Calu3 (cell line): Measurements from ENCODE around the gene CACNA2D4. TPM values are rescaled to one million over a fixed set of nuclear protein-coding genes. Genes with fewer than 3 reads are reported as not detected.

Source experiments
- BruUV-seq: library from RNA; stranded (reverse); fragments of 400-500 nt; replicated peaks from 2 replicates; lab custom pipeline; 2021; lab: Mats Ljungman, UMichigan
- CTCF ChIA-PET: fragments of 300-600 bp; sonication (Branson Sonifier 250); formaldehyde crosslinking; loops from one replicate; lab custom pipeline; 2022; ENCODE audit warnings: antibody characterized with exemption; lab: Charles Lee
- DNase-seq: peaks from one replicate; pipeline ENCODE4 v3.0.0; 2022
- H3K27ac Mint-ChIP-seq: one replicate; pipeline ENCODE4 v1.8.0; 2022; ENCODE audit warnings: mixed read lengths; ENCODE audit not compliant: unreplicated experiment
- H3K27me3 Mint-ChIP-seq: one replicate; pipeline ENCODE4 v1.8.0; 2022; ENCODE audit warnings: mixed read lengths; ENCODE audit not compliant: unreplicated experiment
- H3K36me3 Mint-ChIP-seq: one replicate; pipeline ENCODE4 v1.8.0; 2022; ENCODE audit warnings: mild to moderate bottlenecking, moderate library complexity, mixed read lengths; ENCODE audit not compliant: insufficient read depth, unreplicated experiment
- H3K4me1 Mint-ChIP-seq: one replicate; pipeline ENCODE4 v1.8.0; 2022; ENCODE audit warnings: mild to moderate bottlenecking, low read depth, mixed read lengths; ENCODE audit not compliant: unreplicated experiment
- H3K4me3 Mint-ChIP-seq: one replicate; pipeline ENCODE4 v1.8.0; 2022; ENCODE audit warnings: mild to moderate bottlenecking, low read depth, moderate library complexity, mixed read lengths; ENCODE audit not compliant: unreplicated experiment
- H3K9me3 Mint-ChIP-seq: one replicate; pipeline ENCODE4 v1.8.0; 2022; ENCODE audit warnings: low read depth, mixed read lengths; ENCODE audit not compliant: unreplicated experiment
- intact Hi-C: fragments of 100-400 bp; cut with micrococcal nuclease; formaldehyde crosslinking; loops from one replicate; pipeline ENCODE4 v1.10.0; 2022; ENCODE audit not compliant: unreplicated experiment
- total RNA-seq: library from RNA; stranded (reverse); gene quantifications from 2 replicates; pipeline ENCODE4 v1.2.3, GENCODE V29; 2022
- TF ChIP-seq, protein P1 (sequence below): fragments of 200-600 bp; IDR thresholded peaks from one replicate; pipeline ENCODE4 v1.8.0; 2022; ENCODE audit warnings: antibody characterized with exemption; ENCODE audit not compliant: unreplicated experiment

CACNA2D4 gene
- total RNA-seq, 1 experiment from 2014 or later, result 0.80 TPM

DNA sequence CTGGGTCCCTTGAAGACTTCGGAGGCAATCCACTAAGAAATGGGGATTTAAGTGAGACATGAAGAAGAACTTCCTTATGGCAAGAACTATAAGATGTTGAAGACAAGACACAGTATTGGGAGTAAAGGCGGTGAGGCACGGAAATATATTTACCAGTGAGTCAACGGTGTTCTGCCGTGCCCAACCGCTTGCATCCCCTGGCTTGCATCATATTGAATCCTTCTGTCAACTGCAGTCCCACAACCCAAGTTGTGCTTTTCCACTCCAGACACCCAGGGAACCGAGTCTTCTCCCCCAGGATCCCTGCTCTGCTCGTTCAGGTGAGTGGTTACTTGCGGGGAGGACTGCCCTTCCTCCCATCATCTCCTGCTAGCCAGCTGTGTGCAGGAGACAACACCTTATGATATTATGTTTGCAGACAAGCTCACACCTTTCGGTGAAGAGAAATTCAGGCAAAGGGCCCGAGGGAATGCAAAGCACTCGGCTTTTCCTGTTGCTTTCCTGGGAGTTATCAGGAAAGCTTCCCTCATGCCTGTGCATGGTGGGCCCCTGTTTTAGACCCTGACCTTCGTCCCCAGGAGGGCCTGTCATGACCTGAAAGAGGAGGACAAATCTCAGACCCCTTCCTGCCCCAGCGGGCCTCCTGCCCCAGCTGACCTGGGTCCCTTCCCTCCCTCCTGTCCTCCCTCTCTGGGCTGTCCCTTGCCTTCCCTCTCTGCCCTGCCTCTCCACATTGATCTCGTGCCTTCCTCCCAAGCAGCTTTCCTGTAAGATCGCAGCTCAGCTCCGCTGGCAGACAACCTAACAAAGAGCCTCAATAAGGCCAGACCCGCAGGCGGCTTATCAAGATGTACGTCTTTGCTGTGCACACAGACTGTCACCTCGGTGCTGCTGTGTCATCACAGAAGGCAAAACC lies 102.4 kb downstream of the CACNA2D4 start:
- intact Hi-C loops, result no loop called here
- H3K27ac Mint-ChIP-seq, result no peak overlapping the region
- BruUV-seq, result no TSS peak
- CTCF ChIA-PET, result interaction anchor here (0.6 kb wide), 1 partner anchor 51 kb away, joined by 6 read pairs; no protein-coding TSS in a partner anchor
- TF ChIP-seq, protein P1, sequence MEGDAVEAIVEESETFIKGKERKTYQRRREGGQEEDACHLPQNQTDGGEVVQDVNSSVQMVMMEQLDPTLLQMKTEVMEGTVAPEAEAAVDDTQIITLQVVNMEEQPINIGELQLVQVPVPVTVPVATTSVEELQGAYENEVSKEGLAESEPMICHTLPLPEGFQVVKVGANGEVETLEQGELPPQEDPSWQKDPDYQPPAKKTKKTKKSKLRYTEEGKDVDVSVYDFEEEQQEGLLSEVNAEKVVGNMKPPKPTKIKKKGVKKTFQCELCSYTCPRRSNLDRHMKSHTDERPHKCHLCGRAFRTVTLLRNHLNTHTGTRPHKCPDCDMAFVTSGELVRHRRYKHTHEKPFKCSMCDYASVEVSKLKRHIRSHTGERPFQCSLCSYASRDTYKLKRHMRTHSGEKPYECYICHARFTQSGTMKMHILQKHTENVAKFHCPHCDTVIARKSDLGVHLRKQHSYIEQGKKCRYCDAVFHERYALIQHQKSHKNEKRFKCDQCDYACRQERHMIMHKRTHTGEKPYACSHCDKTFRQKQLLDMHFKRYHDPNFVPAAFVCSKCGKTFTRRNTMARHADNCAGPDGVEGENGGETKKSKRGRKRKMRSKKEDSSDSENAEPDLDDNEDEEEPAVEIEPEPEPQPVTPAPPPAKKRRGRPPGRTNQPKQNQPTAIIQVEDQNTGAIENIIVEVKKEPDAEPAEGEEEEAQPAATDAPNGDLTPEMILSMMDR, result no peak
- no peak overlapping the region for H3K4me3 Mint-ChIP-seq
- peaks cover 91% of the 10 kb centered on the region for H3K27me3 Mint-ChIP-seq
- peaks cover 10% of the 10 kb centered on the region for H3K4me1 Mint-ChIP-seq
- no peak for DNase-seq
- no peaks in the 10 kb centered on the region for H3K9me3 Mint-ChIP-seq
- no peaks in the 10 kb centered on the region for H3K36me3 Mint-ChIP-seq

DNA sequence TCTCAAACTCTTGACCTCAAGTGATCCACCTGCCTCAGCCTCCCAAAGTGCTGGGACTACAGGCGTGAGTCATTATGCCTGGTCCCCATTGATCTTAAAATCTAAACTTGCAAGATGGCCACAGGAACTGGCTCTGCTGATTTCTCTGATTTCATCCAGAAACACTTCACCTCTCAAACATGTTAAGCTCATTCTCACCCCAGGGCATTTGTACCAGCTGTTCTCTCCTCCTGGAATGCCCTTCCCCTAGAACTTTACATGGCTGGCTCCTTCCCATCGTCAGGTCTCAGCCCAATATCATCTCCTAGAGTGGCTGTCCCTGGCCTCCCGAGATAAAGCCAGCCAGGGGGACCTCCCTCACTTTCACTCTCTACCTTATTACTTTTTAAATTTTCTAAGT lies 103.3 kb downstream of the CACNA2D4 start:
- Mint-ChIP-seq H3K4me1 (peaks cover 15% of the 10 kb centered on the region), H3K36me3 (no peaks in the 10 kb centered on the region), H3K4me3 (no peak overlapping the region), H3K27ac (no peak overlapping the region), H3K27me3 (peaks cover 91% of the 10 kb centered on the region), H3K9me3 (no peaks in the 10 kb centered on the region)
- intact Hi-C loops, result no loop called here
- CTCF ChIA-PET, result no interaction called here
- no peak for DNase-seq
- no TSS peak for BruUV-seq
- TF ChIP-seq, protein P1, result no peak

DNA sequence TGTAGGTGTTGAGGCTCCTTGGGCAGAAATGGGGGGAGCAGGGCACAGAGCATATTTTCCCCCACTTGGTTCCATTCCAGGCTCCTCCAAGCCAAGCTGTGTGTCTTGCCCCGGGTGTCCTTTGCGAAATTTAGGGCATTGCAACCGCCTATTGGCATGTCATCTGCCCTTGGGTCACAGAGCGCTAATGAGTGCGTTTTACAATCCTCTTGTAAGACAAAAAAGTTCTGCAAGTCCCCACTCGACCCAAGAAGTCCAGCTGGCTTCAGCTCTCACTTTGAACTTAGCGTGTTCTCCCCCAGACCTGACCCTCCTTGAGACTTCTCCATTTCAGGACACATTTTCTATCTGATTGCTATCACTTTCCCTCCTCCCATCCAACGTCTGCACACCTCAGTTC lies 104.2 kb downstream of the CACNA2D4 start:
- no peaks in the 10 kb centered on the region for H3K9me3 Mint-ChIP-seq
- BruUV-seq, result no TSS peak
- no peak overlapping the region for H3K27ac Mint-ChIP-seq
- intact Hi-C loops, result no loop called here
- no peak for DNase-seq
- no peaks in the 10 kb centered on the region for H3K36me3 Mint-ChIP-seq
- peaks cover 15% of the 10 kb centered on the region for H3K4me1 Mint-ChIP-seq
- peaks cover 85% of the 10 kb centered on the region for H3K27me3 Mint-ChIP-seq
- CTCF ChIA-PET, result no interaction called here
- TF ChIP-seq, protein P1, result no peak
- no peak overlapping the region for H3K4me3 Mint-ChIP-seq

DNA sequence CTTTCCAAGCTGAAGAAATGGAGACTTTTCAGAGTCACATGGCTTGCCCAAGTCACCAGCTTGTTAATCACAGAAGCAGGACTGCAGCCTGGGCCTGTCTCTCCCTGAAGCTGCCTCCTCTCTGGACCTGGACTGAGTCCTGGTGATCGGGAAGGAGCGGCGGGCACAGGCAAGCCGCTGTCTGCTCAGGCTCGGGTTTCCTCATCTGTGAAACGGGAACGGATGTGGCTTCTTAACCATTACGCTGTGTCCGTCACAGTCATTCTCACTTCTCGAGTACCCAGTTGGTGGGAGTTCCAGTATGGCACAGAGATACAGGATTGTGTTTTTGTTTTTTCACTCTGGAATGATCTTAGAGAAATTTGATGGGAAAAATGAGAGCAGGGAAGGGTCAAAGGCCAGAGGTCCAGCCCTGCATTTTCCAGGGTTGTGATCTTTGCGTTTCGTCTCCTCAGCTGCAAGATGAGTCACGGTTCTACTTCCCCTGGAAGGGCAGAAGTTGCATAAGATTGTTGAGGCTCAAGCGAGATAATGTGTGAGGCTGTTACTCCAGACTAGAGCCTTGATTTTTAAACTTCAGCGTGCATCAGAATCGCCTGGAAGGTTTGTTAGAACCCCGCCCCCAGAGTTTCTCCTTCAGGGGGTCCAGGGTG lies 105.7 kb downstream of the CACNA2D4 start:
- no TSS peak for BruUV-seq
- H3K4me1 Mint-ChIP-seq, result peaks cover 15% of the 10 kb centered on the region
- intact Hi-C loops, result no loop called here
- H3K4me3 Mint-ChIP-seq, result no peak overlapping the region
- H3K36me3 Mint-ChIP-seq, result no peaks in the 10 kb centered on the region
- CTCF ChIA-PET, result interaction anchor here (0.6 to 0.8 kb wide), 2 partner anchors 127 to 160 kb away, joined by 4 to 9 read pairs; no protein-coding TSS in a partner anchor
- TF ChIP-seq, protein P1, result no peak
- no peak overlapping the region for H3K27ac Mint-ChIP-seq
- H3K27me3 Mint-ChIP-seq, result peaks cover 71% of the 10 kb centered on the region
- no peaks in the 10 kb centered on the region for H3K9me3 Mint-ChIP-seq
- no peak for DNase-seq
